Lower lobe of right lung (tissue), 2 donors: ENCODE results near the gene CACNA1B. TPM values are rescaled to one million over a fixed set of nuclear protein-coding genes. Genes with fewer than 3 reads are reported as not detected.
A peak's percentile ranks its signal among the peaks of the same experiment; 100 is the strongest.
"Not testable (repeated sequence)": the region's sequence is repeated elsewhere in the genome, so short reads cannot be mapped to it uniquely, and the experiment has no call there.

Experiments
- ATAC-seq, 2 donors: fragments of 200-7000 bp; cut with Tn5 transposase; one replicate each; pipeline ENCODE4 v1.9.1; 2020 to 2022; ENCODE audit warnings: mild to moderate bottlenecking in 2 of 2, moderate library complexity in 2 of 2
- DNase-seq: peaks from one replicate; pipeline ENCODE4 v3.0.0-alpha.2; 2020
- H3K27ac ChIP-seq: fragments of 200-600 bp; one replicate; pipeline ENCODE4 v1.8.0; 2022
- H3K27me3 ChIP-seq: fragments of 200-600 bp; one replicate; pipeline ENCODE4 v1.8.0; 2022; ENCODE audit warnings: low read depth
- H3K36me3 ChIP-seq: fragments of 200-600 bp; one replicate; pipeline ENCODE4 v1.8.0; 2022; ENCODE audit warnings: mild to moderate bottlenecking
- H3K4me1 ChIP-seq: fragments of 200-600 bp; one replicate; pipeline ENCODE4 v1.8.0; 2022
- H3K4me3 ChIP-seq: fragments of 200-600 bp; one replicate; pipeline ENCODE4 v1.8.0; 2022; ENCODE audit warnings: mild to moderate bottlenecking
- H3K9me3 ChIP-seq: fragments of 200-600 bp; one replicate; pipeline ENCODE4 v1.8.0; 2022
- intact Hi-C: fragments of 100-400 bp; cut with DNase I; formaldehyde crosslinking; loops from one replicate; pipeline ENCODE4 v1.11.0; 2022
- total RNA-seq: library from RNA; stranded (reverse); fragmentation: NEBNext Ultra II Directional; extraction: Animal tissue kit (Norgen Biotek cat#: 25700); gene quantifications from one replicate; pipeline ENCODE4 v1.2.1, GENCODE V29; 2021
- TF ChIP-seq, protein P1 (sequence below): fragments of 200-600 bp; IDR thresholded peaks from one replicate; pipeline ENCODE4 v1.8.0; 2022; ENCODE audit warnings: antibody characterized with exemption, mild to moderate bottlenecking
- donor health status: DM: no; HTN: yes; CAD: no; lungs with severe emphysema.

Gene CACNA1B
- total RNA-seq, 1 donor from 2014 or later: 0.06 TPM

DNA sequence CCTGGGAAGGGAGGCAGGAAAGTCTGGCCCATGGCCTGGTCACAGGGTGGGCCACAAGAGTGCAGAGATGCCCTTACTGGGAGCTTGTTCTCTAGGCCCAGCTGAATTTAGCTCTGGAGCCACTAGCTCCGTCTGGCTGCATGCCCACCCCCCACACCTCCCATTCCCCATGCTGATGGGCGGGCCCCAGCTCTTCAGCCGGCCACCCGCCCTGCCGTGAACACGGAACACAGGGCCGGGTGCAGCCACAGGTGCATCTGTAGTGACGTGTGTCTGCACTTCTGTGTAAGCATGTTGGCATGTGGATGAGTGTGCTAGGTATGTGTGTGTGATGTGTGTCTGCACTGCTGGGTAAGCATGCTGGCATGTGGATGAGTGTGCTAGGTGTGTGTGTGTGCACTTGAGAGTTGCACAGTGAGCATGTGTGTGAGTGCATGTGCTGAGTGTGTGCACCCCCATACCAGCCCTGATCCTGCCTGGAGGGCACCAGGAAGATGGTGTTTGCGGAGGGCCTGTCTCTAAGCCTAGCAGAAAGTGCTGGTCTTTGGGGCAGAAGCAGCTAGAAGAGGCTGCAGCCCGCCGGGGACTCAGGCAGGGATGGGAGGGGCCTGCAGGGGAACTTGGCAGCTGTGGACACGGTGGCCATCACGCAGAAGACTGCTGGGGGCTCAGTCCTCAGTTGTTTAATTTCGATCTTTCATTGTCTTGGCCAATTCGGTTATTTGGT, 136.4 kb downstream of the CACNA1B start:
- Histone ChIP-seq H3K27ac (no peak overlapping the region), H3K4me3 (no peak overlapping the region), H3K4me1 (no peaks in the 10 kb centered on the region), H3K36me3 (no peaks in the 10 kb centered on the region), H3K9me3 (no peaks in the 10 kb centered on the region), H3K27me3 (peaks cover 7% of the 10 kb centered on the region)
- TF ChIP-seq, protein P1, sequence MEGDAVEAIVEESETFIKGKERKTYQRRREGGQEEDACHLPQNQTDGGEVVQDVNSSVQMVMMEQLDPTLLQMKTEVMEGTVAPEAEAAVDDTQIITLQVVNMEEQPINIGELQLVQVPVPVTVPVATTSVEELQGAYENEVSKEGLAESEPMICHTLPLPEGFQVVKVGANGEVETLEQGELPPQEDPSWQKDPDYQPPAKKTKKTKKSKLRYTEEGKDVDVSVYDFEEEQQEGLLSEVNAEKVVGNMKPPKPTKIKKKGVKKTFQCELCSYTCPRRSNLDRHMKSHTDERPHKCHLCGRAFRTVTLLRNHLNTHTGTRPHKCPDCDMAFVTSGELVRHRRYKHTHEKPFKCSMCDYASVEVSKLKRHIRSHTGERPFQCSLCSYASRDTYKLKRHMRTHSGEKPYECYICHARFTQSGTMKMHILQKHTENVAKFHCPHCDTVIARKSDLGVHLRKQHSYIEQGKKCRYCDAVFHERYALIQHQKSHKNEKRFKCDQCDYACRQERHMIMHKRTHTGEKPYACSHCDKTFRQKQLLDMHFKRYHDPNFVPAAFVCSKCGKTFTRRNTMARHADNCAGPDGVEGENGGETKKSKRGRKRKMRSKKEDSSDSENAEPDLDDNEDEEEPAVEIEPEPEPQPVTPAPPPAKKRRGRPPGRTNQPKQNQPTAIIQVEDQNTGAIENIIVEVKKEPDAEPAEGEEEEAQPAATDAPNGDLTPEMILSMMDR: no peak
- DNase-seq (no peak), ATAC-seq (no peak)
- intact Hi-C loops: no loop called here

DNA sequence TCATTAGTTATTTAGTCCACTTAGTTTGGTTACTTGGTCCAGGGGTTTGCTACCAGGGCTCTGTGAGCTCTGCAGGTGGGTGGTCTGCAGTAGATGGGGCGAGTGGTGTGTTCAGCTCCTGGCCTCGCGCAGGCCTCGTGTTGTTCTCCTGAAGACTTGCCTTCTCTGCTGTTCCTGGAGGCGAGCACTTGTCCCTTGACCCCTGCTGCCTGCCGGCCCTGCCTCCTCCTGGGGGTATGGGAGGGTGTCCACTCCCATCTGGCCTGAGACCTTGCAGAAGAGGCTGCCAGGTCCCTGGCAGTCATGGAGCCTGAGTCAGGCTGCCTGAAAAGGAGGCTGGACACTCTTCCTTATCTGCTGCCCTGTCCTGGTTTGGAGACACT, 137.0 kb downstream of the CACNA1B start:
- DNase-seq (no peak), ATAC-seq (no peak)
- H3K27me3 ChIP-seq: peaks cover 7% of the 10 kb centered on the region
- intact Hi-C loops: no loop called here
- no peak overlapping the region for H3K4me3 ChIP-seq
- H3K27ac ChIP-seq: no peak overlapping the region
- no peaks in the 10 kb centered on the region for H3K36me3 ChIP-seq
- TF ChIP-seq, protein P1: no peak
- no peaks in the 10 kb centered on the region for H3K4me1 ChIP-seq
- no peaks in the 10 kb centered on the region for H3K9me3 ChIP-seq

GRCh38 chr9:138015021-138015829, 137.6 kb downstream of the CACNA1B start:
- no peak for ATAC-seq
- Histone ChIP-seq H3K27ac (no peak overlapping the region), H3K9me3 (no peaks in the 10 kb centered on the region), H3K4me1 (no peaks in the 10 kb centered on the region), H3K4me3 (no peak overlapping the region), H3K36me3 (no peaks in the 10 kb centered on the region), H3K27me3 (peaks cover 7% of the 10 kb centered on the region)
- DNase-seq: no peak
- TF ChIP-seq, protein P1: no peak
- intact Hi-C loops: no loop called here

GRCh38 chr9:138016406-138017187, 139.0 kb downstream of the CACNA1B start:
- peak; percentile 32 for DNase-seq

GRCh38 chr9:138017200-138017599, 139.6 kb downstream of the CACNA1B start:
- no peak for DNase-seq
- Histone ChIP-seq H3K27me3 (peaks cover 18% of the 10 kb centered on the region), H3K4me3 (no peak overlapping the region), H3K4me1 (no peaks in the 10 kb centered on the region), H3K27ac (no peak overlapping the region), H3K36me3 (no peaks in the 10 kb centered on the region), H3K9me3 (no peaks in the 10 kb centered on the region)
- ATAC-seq: no peak
- intact Hi-C loops: no loop called here
- TF ChIP-seq, protein P1: no peak

More at GRCh38 chr9:138016406-138017187, 139.0 kb downstream of the CACNA1B start:
- Histone ChIP-seq H3K9me3 (no peaks in the 10 kb centered on the region), H3K27me3 (peaks cover 12% of the 10 kb centered on the region), H3K27ac (no peak overlapping the region), H3K36me3 (no peaks in the 10 kb centered on the region), H3K4me3 (no peak overlapping the region), H3K4me1 (no peaks in the 10 kb centered on the region)
- intact Hi-C loops: no loop called here
- TF ChIP-seq, protein P1: no peak
- no peak for ATAC-seq

DNA sequence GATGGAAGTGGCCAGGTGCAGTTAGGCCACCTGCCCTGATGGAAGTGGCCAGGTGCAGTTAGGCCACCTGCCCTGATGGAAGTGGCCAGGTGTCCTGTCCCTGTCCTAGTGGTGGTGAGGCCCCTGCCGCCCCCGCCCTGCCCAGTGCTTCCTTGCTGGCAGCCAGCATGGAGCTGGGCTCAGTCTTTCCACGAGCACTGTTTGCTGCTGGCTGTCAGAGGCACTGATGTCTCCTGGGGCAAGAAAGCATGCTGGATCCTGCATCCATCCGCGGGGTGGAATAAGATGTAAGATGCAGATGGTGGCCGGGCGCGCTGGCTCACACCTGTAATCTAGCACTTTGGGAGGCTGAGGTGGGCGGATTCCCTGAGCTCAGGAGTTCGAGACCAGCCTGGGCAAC, 141.9 kb downstream of the CACNA1B start:
- H3K4me1 ChIP-seq, H3K27ac ChIP-seq, intact Hi-C loops, ATAC-seq, H3K36me3 ChIP-seq, DNase-seq, H3K9me3 ChIP-seq, H3K4me3 ChIP-seq: not testable (repeated sequence)
- H3K27me3 ChIP-seq: peaks cover 38% of the 10 kb centered on the region
